Peyer's patch (tissue), 4 donors: Measurements from ENCODE around the gene KIF23.
"Not testable (repeated sequence)": the region's sequence is repeated elsewhere in the genome, so short reads cannot be mapped to it uniquely, and the experiment has no call there.

Source experiments
- POLR2A ChIP-seq, 2 donors: fragments of 450-650 bp; IDR thresholded peaks; one replicate each; pipeline ENCODE4 v1.5.1; 2017; ENCODE audit warnings: antibody characterized with exemption in 2 of 2, mild to moderate bottlenecking in 2 of 2, moderate library complexity in 2 of 2
- TF ChIP-seq, protein P1 (sequence below), 6 experiments: fragments of 450-650 bp in 4 of 6; fragments of 200-600 bp in 2 of 6; sonication (generic) in 1 of 6; IDR thresholded peaks; one replicate each; pipeline ENCODE4 v1.5.1; 2017 to 2019; ENCODE audit warnings: antibody characterized with exemption in 6 of 6, mild to moderate bottlenecking in 3 of 6, moderate library complexity in 1 of 6

DNA sequence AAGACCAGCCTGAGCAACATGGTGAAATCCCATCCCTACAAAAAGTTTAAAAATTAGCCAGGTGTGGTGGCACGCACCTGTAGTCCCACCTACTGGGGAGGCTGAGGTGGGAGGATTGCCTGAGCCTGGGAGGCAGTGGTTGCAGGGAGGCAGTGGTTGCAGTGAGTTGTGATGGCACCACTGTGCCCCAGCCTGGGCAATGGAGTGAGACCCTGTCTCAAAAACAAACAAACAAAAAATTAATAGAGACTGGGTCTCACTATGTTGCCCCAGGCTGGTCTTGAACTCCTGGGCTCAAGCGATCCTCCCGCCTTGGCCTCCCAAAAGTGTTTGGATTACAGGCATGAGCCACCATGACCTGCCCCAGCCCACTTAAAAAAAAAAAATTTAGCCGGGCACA, 36.1 kb downstream of the KIF23 start:
- TF ChIP-seq POLR2A (IDR thresholded peaks at IDR 0.05) = not testable (repeated sequence)
- TF ChIP-seq, protein P1, sequence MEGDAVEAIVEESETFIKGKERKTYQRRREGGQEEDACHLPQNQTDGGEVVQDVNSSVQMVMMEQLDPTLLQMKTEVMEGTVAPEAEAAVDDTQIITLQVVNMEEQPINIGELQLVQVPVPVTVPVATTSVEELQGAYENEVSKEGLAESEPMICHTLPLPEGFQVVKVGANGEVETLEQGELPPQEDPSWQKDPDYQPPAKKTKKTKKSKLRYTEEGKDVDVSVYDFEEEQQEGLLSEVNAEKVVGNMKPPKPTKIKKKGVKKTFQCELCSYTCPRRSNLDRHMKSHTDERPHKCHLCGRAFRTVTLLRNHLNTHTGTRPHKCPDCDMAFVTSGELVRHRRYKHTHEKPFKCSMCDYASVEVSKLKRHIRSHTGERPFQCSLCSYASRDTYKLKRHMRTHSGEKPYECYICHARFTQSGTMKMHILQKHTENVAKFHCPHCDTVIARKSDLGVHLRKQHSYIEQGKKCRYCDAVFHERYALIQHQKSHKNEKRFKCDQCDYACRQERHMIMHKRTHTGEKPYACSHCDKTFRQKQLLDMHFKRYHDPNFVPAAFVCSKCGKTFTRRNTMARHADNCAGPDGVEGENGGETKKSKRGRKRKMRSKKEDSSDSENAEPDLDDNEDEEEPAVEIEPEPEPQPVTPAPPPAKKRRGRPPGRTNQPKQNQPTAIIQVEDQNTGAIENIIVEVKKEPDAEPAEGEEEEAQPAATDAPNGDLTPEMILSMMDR (IDR thresholded peaks at IDR 0.05) = not testable (repeated sequence)
